GM13977 (cell line): ENCODE results near the gene PTPA.

Experiments used
- DNase-seq: peaks from one replicate; pipeline ENCODE4 v3.0.0; 2012; ENCODE audit warnings: low spot score
- CTCF ChIP-seq: IDR thresholded peaks from 2 replicates; pipeline ENCODE4 v1.5.1; 2012; ENCODE audit warnings: mild to moderate bottlenecking, control low read depth; ENCODE audit not compliant: insufficient read depth; ENCODE audit errors: extremely low read depth, missing control alignments
- in situ Hi-C: fragments of 300-500 bp; cut with MboI; formaldehyde crosslinking; loops from one replicate; pipeline ENCODE4 v1.12.0; 2022; ENCODE audit warnings: low sequenced_read_pairs, low pct_unique_long_range_greater_than_20kb, mixed read lengths, inconsistent platforms; ENCODE audit not compliant: unreplicated experiment

Gene PTPA

GRCh38 chr9:129070696-129071525, 40.3 kb upstream of the PTPA start:
- in situ Hi-C loops: no loop called here
- no peak for DNase-seq
- TF ChIP-seq CTCF: no peak

GRCh38 chr9:129071526-129072126, 39.6 kb upstream of the PTPA start:
- no peak for DNase-seq
- in situ Hi-C loops: no loop called here
- TF ChIP-seq CTCF: no peak

GRCh38 chr9:129072171-129072570, 39.0 kb upstream of the PTPA start:
- in situ Hi-C loops: no loop called here
- no peak for TF ChIP-seq CTCF

GRCh38 chr9:129073404-129073803, 37.8 kb upstream of the PTPA start:
- in situ Hi-C loops: no loop called here
- DNase-seq: no peak
- TF ChIP-seq CTCF: no peak

More at GRCh38 chr9:129072171-129072570, 39.0 kb upstream of the PTPA start:
- DNase-seq: no peak

GRCh38 chr9:129074106-129074505, 37.1 kb upstream of the PTPA start:
- in situ Hi-C loops: no loop called here
- no peak for TF ChIP-seq CTCF
- no peak for DNase-seq

GRCh38 chr9:129075996-129076639, 35.1 kb upstream of the PTPA start:
- in situ Hi-C loops: no loop called here
- DNase-seq: no peak

More at GRCh38 chr9:129075996-129076639, 35.1 kb upstream of the PTPA start:
- TF ChIP-seq CTCF: no peak
